DND-41 (cell line): ENCODE measurements around the gene SPOPL.

Experiments used
- ATAC-seq: fragments of 200-7000 bp; cut with Tn5 transposase; 3 replicates; pipeline ENCODE4 v1.9.1; 2021; ENCODE audit warnings: low read depth; ENCODE audit not compliant: insufficient read depth
- DNase-seq: peaks from one replicate; pipeline ENCODE4 v3.0.0-alpha.2; 2020
- H2AFZ ChIP-seq: 2 replicates; pipeline ENCODE4 v1.6.0; 2012; ENCODE audit warnings: low read depth, low read length
- H3K27ac ChIP-seq: 2 replicates; pipeline ENCODE4 v1.5.1; 2012; ENCODE audit warnings: low read length, inconsistent platforms
- H3K27me3 ChIP-seq: fragments of 200-600 bp; sonication (generic); 2 replicates; pipeline ENCODE4 v1.6.0; 2012; ENCODE audit warnings: low read length, mild to moderate bottlenecking, inconsistent platforms; ENCODE audit not compliant: insufficient read depth, poor library complexity
- H3K36me3 ChIP-seq: 2 replicates; pipeline ENCODE4 v1.5.1; 2012; ENCODE audit warnings: low read length, inconsistent platforms; ENCODE audit not compliant: insufficient read depth
- H3K4me1 ChIP-seq: 2 replicates; pipeline ENCODE4 v1.5.1; 2012; ENCODE audit warnings: mild to moderate bottlenecking, low read length; ENCODE audit not compliant: insufficient read depth
- H3K4me2 ChIP-seq: 2 replicates; pipeline ENCODE4 v1.6.0; 2012; ENCODE audit warnings: mild to moderate bottlenecking, moderate library complexity, low read length, inconsistent platforms; ENCODE audit not compliant: insufficient read depth
- H3K4me3 ChIP-seq, 2 experiments: fragments of 200-600 bp in 1 of 2; shearing (Covaris generic) in 1 of 2; 2 replicates each; pipeline ENCODE4 v1.5.1; 2012 to 2016; ENCODE audit warnings: inconsistent platforms in 2 of 2, low read length in 2 of 2, mild to moderate bottlenecking in 2 of 2, low read depth in 1 of 2, moderate library complexity in 1 of 2
- H3K79me2 ChIP-seq: 2 replicates; pipeline ENCODE4 v1.6.0; 2012; ENCODE audit warnings: low read length, inconsistent platforms; ENCODE audit not compliant: insufficient read depth
- H3K9ac ChIP-seq: 2 replicates; pipeline ENCODE4 v1.6.0; 2012; ENCODE audit warnings: low read depth, mild to moderate bottlenecking, inconsistent platforms, low read length, moderate library complexity
- H3K9me3 ChIP-seq: 2 replicates; pipeline ENCODE4 v1.5.1; 2012; ENCODE audit warnings: low read length, moderate library complexity, mild to moderate bottlenecking, inconsistent platforms; ENCODE audit not compliant: insufficient read depth, severe bottlenecking
- H4K20me1 ChIP-seq: 2 replicates; pipeline ENCODE4 v1.6.0; 2012; ENCODE audit warnings: low read length; ENCODE audit not compliant: insufficient read depth
- CTCF ChIP-seq: IDR thresholded peaks from 2 replicates; pipeline ENCODE4 v1.5.1; 2012; ENCODE audit warnings: borderline replicate concordance, low read length, moderate library complexity, mild to moderate bottlenecking; ENCODE audit not compliant: poor library complexity, severe bottlenecking; ENCODE audit errors: extremely low read depth
- EZH2 ChIP-seq: IDR thresholded peaks from 3 replicates; pipeline ENCODE4 v1.6.1; 2012; ENCODE audit warnings: borderline replicate concordance, low read depth, mild to moderate bottlenecking, moderate library complexity, low read length, inconsistent platforms; ENCODE audit not compliant: severe bottlenecking

SPOPL gene

GRCh38 chr2:138503087-138503442, 1.5 kb downstream of the SPOPL start:
- H3K27ac ChIP-seq, result no peak overlapping the region
- no peak overlapping the region for H3K9ac ChIP-seq

GRCh38 chr2:138503652-138504051, 2.1 kb downstream of the SPOPL start:
- H3K9me3 ChIP-seq, result peaks cover 4% of the 10 kb centered on the region
- H3K4me1 ChIP-seq, result no peaks in the 10 kb centered on the region
- no peak overlapping the region for H3K4me2 ChIP-seq
- H3K4me3 ChIP-seq, result no peak overlapping the region
- no peak for DNase-seq
- no peak for ATAC-seq
- TF ChIP-seq EZH2 (no peak), CTCF (no peak)
- H3K79me2 ChIP-seq, result no peaks in the 10 kb centered on the region
- no peaks in the 10 kb centered on the region for H4K20me1 ChIP-seq
- no peaks in the 10 kb centered on the region for H3K27me3 ChIP-seq
- no peak overlapping the region for H3K9ac ChIP-seq
- no peaks in the 10 kb centered on the region for H3K36me3 ChIP-seq
- H3K27ac ChIP-seq, result no peak overlapping the region
- no peak overlapping the region for H2AFZ ChIP-seq

More at GRCh38 chr2:138503087-138503442, 1.5 kb downstream of the SPOPL start:
- H3K36me3 ChIP-seq, result no peaks in the 10 kb centered on the region
- H3K27me3 ChIP-seq, result no peaks in the 10 kb centered on the region
- TF ChIP-seq CTCF, result no peak
- TF ChIP-seq EZH2, result no peak
- DNase-seq (no peak), ATAC-seq (no peak)
- H2AFZ ChIP-seq, result no peak overlapping the region
- H3K4me2 ChIP-seq, result no peak overlapping the region
- H3K79me2 ChIP-seq, result no peaks in the 10 kb centered on the region
- H3K4me1 ChIP-seq, result no peaks in the 10 kb centered on the region
- H4K20me1 ChIP-seq, result no peaks in the 10 kb centered on the region
- no peak overlapping the region for H3K4me3 ChIP-seq
- H3K9me3 ChIP-seq, result peaks cover 4% of the 10 kb centered on the region

GRCh38 chr2:138504092-138504491, 2.5 kb downstream of the SPOPL start:
- no peaks in the 10 kb centered on the region for H4K20me1 ChIP-seq
- H3K9me3 ChIP-seq, result peaks cover 4% of the 10 kb centered on the region
- TF ChIP-seq CTCF (no peak), EZH2 (no peak)
- no peak overlapping the region for H3K4me2 ChIP-seq
- no peaks in the 10 kb centered on the region for H3K27me3 ChIP-seq
- H3K4me1 ChIP-seq, result no peaks in the 10 kb centered on the region
- H2AFZ ChIP-seq, result no peak overlapping the region
- DNase-seq (no peak), ATAC-seq (no peak)
- no peak overlapping the region for H3K9ac ChIP-seq
- H3K36me3 ChIP-seq, result no peaks in the 10 kb centered on the region
- no peak overlapping the region for H3K4me3 ChIP-seq
- no peak overlapping the region for H3K27ac ChIP-seq
- no peaks in the 10 kb centered on the region for H3K79me2 ChIP-seq

GRCh38 chr2:138504546-138505235, 3.1 kb downstream of the SPOPL start:
- Histone ChIP-seq H3K4me1 (no peaks in the 10 kb centered on the region), H3K79me2 (no peaks in the 10 kb centered on the region), H3K9me3 (peaks cover 4% of the 10 kb centered on the region), H3K27me3 (no peaks in the 10 kb centered on the region), H3K27ac (no peak overlapping the region), H3K4me2 (no peak overlapping the region), H3K4me3 (no peak overlapping the region), H4K20me1 (no peaks in the 10 kb centered on the region), H3K9ac (no peak overlapping the region), H3K36me3 (no peaks in the 10 kb centered on the region), H2AFZ (no peak overlapping the region)
- DNase-seq (no peak), ATAC-seq (no peak)
- TF ChIP-seq EZH2 (no peak), CTCF (no peak)
